Colonic mucosa (tissue), 4 donors: ENCODE results near the gene TREX2. TPM values are rescaled to one million over a fixed set of nuclear protein-coding genes. Genes with fewer than 3 reads are reported as not detected.
"Not testable (repeated sequence)": the region's sequence is repeated elsewhere in the genome, so short reads cannot be mapped to it uniquely, and the experiment has no call there.

Experiments used
- DNase-seq: peaks from one replicate; pipeline ENCODE4 v3.0.0-alpha.2; 2020
- H3K27ac ChIP-seq: fragments of 200-600 bp; one replicate; pipeline ENCODE4 v1.8.0; 2021
- H3K27me3 ChIP-seq: fragments of 200-600 bp; one replicate; pipeline ENCODE4 v1.8.0; 2021
- H3K36me3 ChIP-seq: fragments of 200-600 bp; one replicate; pipeline ENCODE4 v1.8.0; 2021
- H3K4me1 ChIP-seq: fragments of 200-600 bp; one replicate; pipeline ENCODE4 v1.8.0; 2021; ENCODE audit warnings: mild to moderate bottlenecking
- H3K4me3 ChIP-seq: fragments of 200-600 bp; one replicate; pipeline ENCODE4 v1.8.0; 2021
- H3K9ac ChIP-seq, 2 donors: one replicate each; pipeline ENCODE4 v1.7.0; 2013; ENCODE audit warnings: control low read depth in 2 of 2, low read depth in 2 of 2, low read length in 2 of 2
- H3K9me3 ChIP-seq: fragments of 200-600 bp; one replicate; pipeline ENCODE4 v1.8.0; 2021
- intact Hi-C: fragments of 100-400 bp; cut with DNase I; formaldehyde crosslinking; loops from one replicate; pipeline ENCODE4 v1.14.1; 2022
- total RNA-seq, 2 donors: library from RNA; stranded (reverse); fragmentation: NEBNext Ultra II Directional in 1 of 2; extraction: Animal tissue kit (Norgen Biotek cat#: 25700) in 1 of 2; gene quantifications; one replicate each; pipeline ENCODE4 v1.2.1, GENCODE V29; 2021
- TF ChIP-seq, protein P1 (sequence below): fragments of 200-600 bp; IDR thresholded peaks from one replicate; pipeline ENCODE4 v1.8.0; 2022; ENCODE audit warnings: antibody characterized with exemption, mild to moderate bottlenecking
- donor health status: healthy.
- donor health status: DM: no; HTN: no; CAD: no.
- donor health status: DM: no; HTN: no; CAD: no.

Gene TREX2
- total RNA-seq, 2 donors from 2014 or later, result 1.2 TPM; not detected in 1

DNA sequence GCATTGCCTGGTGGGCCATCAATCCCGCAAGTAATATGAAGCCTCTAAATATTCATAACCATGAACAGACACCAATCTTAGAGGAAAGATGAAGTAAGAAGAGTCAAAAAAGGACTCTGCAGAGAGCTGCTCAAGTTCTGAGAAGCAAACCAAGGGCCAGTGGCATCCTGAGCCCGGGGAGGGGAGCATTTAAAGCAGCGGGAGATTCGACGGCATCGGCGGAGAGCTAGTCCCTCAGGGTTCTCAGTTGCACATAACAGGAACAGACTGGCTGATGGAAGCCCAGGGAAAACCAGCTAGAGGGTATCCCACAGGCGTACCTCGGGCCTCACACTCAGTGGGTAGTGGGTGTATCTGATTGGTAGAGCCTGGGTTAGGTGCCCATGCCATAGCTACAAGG, 39.8 kb downstream of the TREX2 start:
- Histone ChIP-seq H3K27ac (no peak overlapping the region), H3K36me3 (no peaks in the 10 kb centered on the region), H3K4me1 (no peaks in the 10 kb centered on the region), H3K9ac (no peak overlapping the region), H3K4me3 (no peak overlapping the region), H3K9me3 (no peaks in the 10 kb centered on the region), H3K27me3 (peaks cover 2% of the 10 kb centered on the region)
- no peak for DNase-seq
- intact Hi-C loops, result no loop called here
- TF ChIP-seq, protein P1, sequence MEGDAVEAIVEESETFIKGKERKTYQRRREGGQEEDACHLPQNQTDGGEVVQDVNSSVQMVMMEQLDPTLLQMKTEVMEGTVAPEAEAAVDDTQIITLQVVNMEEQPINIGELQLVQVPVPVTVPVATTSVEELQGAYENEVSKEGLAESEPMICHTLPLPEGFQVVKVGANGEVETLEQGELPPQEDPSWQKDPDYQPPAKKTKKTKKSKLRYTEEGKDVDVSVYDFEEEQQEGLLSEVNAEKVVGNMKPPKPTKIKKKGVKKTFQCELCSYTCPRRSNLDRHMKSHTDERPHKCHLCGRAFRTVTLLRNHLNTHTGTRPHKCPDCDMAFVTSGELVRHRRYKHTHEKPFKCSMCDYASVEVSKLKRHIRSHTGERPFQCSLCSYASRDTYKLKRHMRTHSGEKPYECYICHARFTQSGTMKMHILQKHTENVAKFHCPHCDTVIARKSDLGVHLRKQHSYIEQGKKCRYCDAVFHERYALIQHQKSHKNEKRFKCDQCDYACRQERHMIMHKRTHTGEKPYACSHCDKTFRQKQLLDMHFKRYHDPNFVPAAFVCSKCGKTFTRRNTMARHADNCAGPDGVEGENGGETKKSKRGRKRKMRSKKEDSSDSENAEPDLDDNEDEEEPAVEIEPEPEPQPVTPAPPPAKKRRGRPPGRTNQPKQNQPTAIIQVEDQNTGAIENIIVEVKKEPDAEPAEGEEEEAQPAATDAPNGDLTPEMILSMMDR, result no peak

DNA sequence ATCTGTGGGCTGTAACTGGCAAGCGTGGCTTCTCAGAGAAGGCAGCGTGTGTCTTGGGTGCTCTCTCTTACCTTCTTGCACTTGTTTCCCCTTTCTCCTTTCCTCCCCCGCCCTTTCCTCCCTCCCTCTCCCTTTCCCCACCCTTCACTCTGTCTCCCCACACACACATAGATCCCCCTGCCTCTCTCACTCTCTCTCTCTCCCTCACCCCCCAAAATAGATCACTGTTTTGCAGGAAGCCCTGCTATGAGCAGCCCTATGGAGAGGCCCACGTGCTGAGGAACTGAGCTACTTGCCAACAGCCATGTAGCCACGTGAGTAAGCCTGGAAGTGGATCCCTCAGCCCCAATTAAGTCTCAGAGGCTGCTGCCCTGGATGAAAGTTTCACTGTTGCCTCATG, 40.4 kb downstream of the TREX2 start:
- H3K27me3 ChIP-seq, result no peaks in the 10 kb centered on the region
- DNase-seq, result no peak
- H3K9ac ChIP-seq, result no peak overlapping the region
- H3K9me3 ChIP-seq, result no peaks in the 10 kb centered on the region
- no peak overlapping the region for H3K4me3 ChIP-seq
- no peaks in the 10 kb centered on the region for H3K4me1 ChIP-seq
- no peak overlapping the region for H3K27ac ChIP-seq
- TF ChIP-seq, protein P1, result no peak
- no peaks in the 10 kb centered on the region for H3K36me3 ChIP-seq
- intact Hi-C loops, result no loop called here

DNA sequence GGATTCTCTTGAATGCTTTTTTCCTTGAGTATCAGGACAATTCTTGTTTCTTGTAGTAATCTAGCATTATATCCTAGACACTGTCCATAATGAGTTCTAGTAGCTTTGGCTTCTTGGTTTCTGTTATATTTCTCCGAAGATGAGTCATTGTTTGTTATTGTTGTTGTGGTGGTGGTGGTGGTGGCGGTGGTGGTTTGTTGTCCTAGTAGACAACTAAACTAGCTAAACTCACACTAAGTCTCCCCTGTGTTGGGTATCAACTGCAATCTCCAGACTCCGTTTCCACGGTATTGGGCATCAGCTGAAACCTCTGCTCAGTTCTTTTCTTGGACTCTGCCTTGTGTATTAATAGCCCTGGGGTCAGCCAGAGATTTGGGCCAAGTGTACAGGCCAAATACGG, 41.5 kb downstream of the TREX2 start:
- H3K36me3 ChIP-seq, H3K9me3 ChIP-seq, H3K27ac ChIP-seq, H3K4me3 ChIP-seq, intact Hi-C loops, H3K9ac ChIP-seq, H3K27me3 ChIP-seq, DNase-seq, H3K4me1 ChIP-seq: not testable (repeated sequence)

DNA sequence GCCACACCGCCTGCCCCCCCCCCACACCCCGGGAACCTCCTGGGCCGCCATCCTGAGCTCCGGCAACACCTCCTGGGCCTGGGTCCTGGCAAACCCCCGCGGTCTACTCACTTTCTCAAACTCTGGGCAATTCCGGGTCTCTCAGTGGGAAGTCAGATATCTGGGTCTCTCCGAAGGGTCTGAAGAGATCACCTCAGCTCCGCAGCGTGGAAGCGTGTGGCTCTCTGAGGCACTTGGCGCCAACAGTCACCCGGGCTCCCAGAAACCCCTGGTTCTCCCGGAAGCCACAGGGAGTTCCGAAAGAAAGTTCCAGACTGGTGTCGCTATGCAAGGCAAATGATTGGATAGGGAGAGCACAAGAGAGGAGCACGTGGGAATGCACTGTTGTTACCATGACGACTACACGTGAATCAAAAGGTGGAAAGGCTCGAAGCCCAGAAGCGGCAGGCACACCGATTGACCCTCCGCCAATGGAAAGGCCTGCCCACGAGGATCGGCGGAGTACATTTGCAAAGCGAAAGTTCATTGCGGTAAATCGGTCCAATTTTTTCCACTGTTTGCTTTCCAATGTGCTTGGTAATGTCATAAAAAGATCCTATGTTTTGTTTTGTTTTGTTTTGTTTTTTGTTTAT, 44.6 kb downstream of the TREX2 start, which contains the start of gene PNMA6E:
Gene PNMA6E, minus strand, starts transcription at position 218 of the 632 bp plus-strand sequence. CDS start 2,501 bp downstream, outside the sequence.
- no peak for DNase-seq
- Histone ChIP-seq H3K4me1 (no peaks in the 10 kb centered on the region), H3K4me3 (no peak within 1 kb of the TSS), H3K36me3 (no peaks in the 10 kb centered on the region), H3K27me3 (no peaks in the 10 kb centered on the region), H3K9me3 (no peaks in the 10 kb centered on the region), H3K9ac (no peak within 1 kb of the TSS), H3K27ac (no peak within 1 kb of the TSS)
- intact Hi-C loops, result no loop called here
- TF ChIP-seq, protein P1, result no peak

DNA sequence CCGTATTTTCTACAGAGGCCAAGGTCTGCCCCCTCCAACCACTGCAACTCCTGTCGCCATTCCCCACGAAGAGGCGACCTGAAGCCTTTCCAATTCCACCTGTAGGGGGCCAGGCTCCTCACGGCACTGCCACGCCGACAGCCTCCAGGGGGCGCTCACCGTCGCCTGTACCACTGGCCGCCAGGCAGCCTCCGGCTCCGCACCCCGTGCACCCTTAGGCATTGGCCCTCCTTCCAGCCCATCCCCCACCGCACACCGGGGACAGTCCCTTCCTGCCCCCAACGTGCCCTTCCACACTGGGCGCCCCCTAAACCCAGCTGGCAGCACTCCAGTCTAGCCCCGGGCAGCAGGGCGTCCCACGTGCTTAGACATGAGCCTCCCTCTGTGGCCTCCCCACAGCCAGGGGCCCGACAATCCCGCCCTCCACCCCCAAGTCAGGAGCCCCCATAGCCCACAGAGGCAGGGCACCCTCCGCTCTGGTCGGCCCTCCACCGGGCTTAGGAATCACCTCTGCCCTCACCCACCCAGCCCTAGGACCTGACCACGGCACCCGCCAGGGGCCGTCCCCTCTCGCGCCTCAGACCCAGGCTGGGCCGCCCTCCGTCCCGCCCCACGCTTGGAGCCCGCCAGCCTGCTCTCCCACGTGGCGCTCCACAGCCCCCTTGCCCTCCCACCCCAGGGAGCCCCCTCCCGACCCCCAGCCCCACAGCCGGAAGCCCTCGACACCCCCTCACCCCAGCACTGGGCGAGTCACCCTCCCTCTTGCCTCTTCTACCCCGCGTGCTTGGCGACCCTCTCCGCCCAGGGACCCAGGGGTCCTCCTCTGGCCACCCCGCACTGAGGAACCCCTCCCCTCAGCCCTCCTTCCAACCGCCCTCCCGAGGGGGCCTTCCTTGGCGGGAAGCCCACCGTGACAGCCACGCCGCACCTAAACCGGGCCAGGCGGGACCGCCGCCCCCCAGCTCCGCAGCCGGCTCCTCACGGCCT, 45.4 kb downstream of the TREX2 start:
- Histone ChIP-seq H3K27me3 (no peaks in the 10 kb centered on the region), H3K4me3 (no peak overlapping the region), H3K36me3 (no peaks in the 10 kb centered on the region), H3K4me1 (no peaks in the 10 kb centered on the region), H3K9me3 (no peaks in the 10 kb centered on the region), H3K27ac (no peak overlapping the region), H3K9ac (no peak overlapping the region)
- DNase-seq, result no peak
- intact Hi-C loops, result no loop called here
- TF ChIP-seq, protein P1, result peak; percentile 36
